Activated CD4-positive, alpha-beta T cell treated with anti-CD3 and anti-CD28 coated beads, Interleukin-2, amount 50 U/mL, for 48 hours (primary cell): Measurements from ENCODE around the gene MYT1.
"Not testable (repeated sequence)": the region's sequence is repeated elsewhere in the genome, so short reads cannot be mapped to it uniquely, and the experiment has no call there.

Source experiments
- DNase-seq, 2 experiments: peaks; one replicate each; pipeline ENCODE4 v3.0.0-alpha.2; 2020

MYT1 gene

GRCh38 chr20:64280460-64280843 is 116.2 kb downstream of the MYT1 start:
- DNase-seq = no peak

- DNase-seq = no peak
Measured at GRCh38 chr20:64283646-64284045, 119.4 kb downstream of the MYT1 start.

GRCh38 chr20:64285579-64286446 is 121.6 kb downstream of the MYT1 start:
- DNase-seq = peak; percentile 97 to 98

- DNase-seq = not testable (repeated sequence)
Measured at GRCh38 chr20:64286447-64287263, 122.4 kb downstream of the MYT1 start.

GRCh38 chr20:64287264-64287590 is 123.0 kb downstream of the MYT1 start:
- DNase-seq = not testable (repeated sequence)
